ENCODE results near the gene LNX1. TPM values are rescaled to one million over a fixed set of nuclear protein-coding genes. Genes with fewer than 3 reads are reported as not detected.

Gene LNX1
- total and polyA plus RNA-seq, 2 of the 8 experiments (the other 6 are each of a cell fraction or from before 2014, with no cell fraction given), result 2.7 to 3.8 TPM

DNA sequence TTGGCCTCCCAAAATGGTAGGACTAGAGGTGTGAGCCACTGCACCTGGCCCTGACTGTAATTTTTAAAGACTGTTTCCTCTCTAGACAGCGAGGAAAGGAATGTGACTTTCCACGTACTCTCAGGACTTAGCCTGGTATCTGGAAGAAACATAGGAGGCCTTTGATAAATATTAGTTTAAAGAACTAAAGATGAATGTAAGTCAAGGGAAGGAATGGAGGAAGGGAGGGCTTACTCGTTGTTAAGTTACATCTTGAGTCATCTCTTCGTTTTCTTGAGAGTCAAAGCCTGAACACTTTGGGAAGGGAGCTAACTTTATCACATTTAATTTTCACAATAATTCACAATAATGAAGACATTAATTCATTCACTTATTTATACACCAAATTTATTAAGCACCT, 7.2 kb upstream of the LNX1 start:
- Histone ChIP-seq H3K18ac (ENCODE audit: extremely low read depth, low read length) (no peak overlapping the region), H4K5ac (ENCODE audit: insufficient read length, low read depth, low read length) (no peak overlapping the region), H3K9ac (replicated peaks in 1 of 4; ENCODE audit: extremely low read depth in 1 of 4, low read depth in 3 of 4, low read length in 3 of 4) (no peak overlapping the region), H2BK5ac (ENCODE audit: low read depth, low read length) (no peak overlapping the region), H3K4me1 (replicated peaks in 1 of 4; ENCODE audit: control insufficient read depth in 3 of 4, insufficient read depth in 4 of 4, low read length in 3 of 4) (peaks cover 0 to 11% (median 8%) of the 10 kb centered on the region in 4 experiments; a peak in 6 of 7 replicates), H4K8ac (ENCODE audit: extremely low read depth, insufficient read depth, low read length) (no peak overlapping the region), H2BK120ac (replicated peaks; ENCODE audit: low read depth, low read length) (no peak overlapping the region), H2BK12ac (ENCODE audit: low read depth, low read length) (no peak overlapping the region), H3K56ac (replicated peaks; ENCODE audit: insufficient read length, low read depth, low read length) (no peak overlapping the region), H3K4me2 (ENCODE audit: insufficient read depth in 1 of 2, low read depth in 2 of 2, low read length in 2 of 2) (no peak overlapping the region), H4K20me1 (replicated peaks in 1 of 2; ENCODE audit: control insufficient read depth in 1 of 2, insufficient read depth in 2 of 2, low read length in 2 of 2) (no peaks in the 10 kb centered on the region), H3K36me3 (ENCODE audit: control insufficient read depth in 2 of 4, insufficient read depth in 4 of 4, low read length in 3 of 4) (no peaks in the 10 kb centered on the region), H3K4me3 (ENCODE audit: extremely low read depth in 1 of 4, insufficient read depth in 2 of 4, low read depth in 3 of 4, low read length in 4 of 4) (no peak overlapping the region), H3K4ac (replicated peaks; ENCODE audit: insufficient read length, low read depth, low read length) (no peak overlapping the region), H3K23me2 (ENCODE audit: low read depth, low read length) (no peaks in the 10 kb centered on the region), H3K27me3 (replicated peaks in 1 of 4; ENCODE audit: control insufficient read depth in 3 of 4, extremely low read depth in 1 of 4, insufficient read depth in 3 of 4, low read length in 3 of 4) (no peaks in the 10 kb centered on the region), H2AK5ac (ENCODE audit: low read depth, low read length) (no peak overlapping the region), H3K79me1 (ENCODE audit: low read depth, low read length) (no peaks in the 10 kb centered on the region), H3K79me2 (ENCODE audit: control insufficient read depth in 1 of 2, insufficient read depth in 2 of 2, low read length in 2 of 2) (no peaks in the 10 kb centered on the region), H3K23ac (ENCODE audit: insufficient read length) (no peak overlapping the region), H2AFZ (ENCODE audit: low read length) (no peak overlapping the region), H3K14ac (ENCODE audit: insufficient read length) (no peak overlapping the region), H3K9me3 (ENCODE audit: insufficient read depth in 2 of 2, low read depth in 1 of 2, low read length in 1 of 2) (no peaks in the 10 kb centered on the region), H2BK15ac (ENCODE audit: low read length) (no peak overlapping the region), H2BK20ac (ENCODE audit: low read length) (no peak overlapping the region), H3K27ac (ENCODE audit: low read depth, low read length) (no peak overlapping the region), H4K91ac (replicated peaks; ENCODE audit: insufficient read length, low read length) (no peak overlapping the region)
- 89% methylated on average over 4 of the region's 4 CpGs; no CpG with 5 or more reads in 1 of the 2 experiments for WGBS, 2 experiments (ENCODE audit: extremely low coverage in 1 of 2, insufficient coverage in 1 of 2, insufficient read length in 1 of 2, insufficient replicate concordance in 2 of 2, low coverage in 1 of 2, low lambda C conversion rate in 2 of 2, missing lambda C conversion rate in 1 of 2)
- CTCF ChIA-PET (ENCODE audit: partially characterized antibody), result no interaction called here
- POLR2A ChIA-PET (ENCODE audit: partially characterized antibody), result no interaction called here
- no peak for DNase-seq (ENCODE audit: low read depth in 1 of 2, low spot score in 2 of 2)
- FAIRE-seq, result no peak
- TF ChIP-seq RAD21 (IDR thresholded peaks at IDR 0.05 in 1 of 2, conservative IDR thresholded peaks at IDR 0.05 in 1 of 2; ENCODE audit: low read depth in 2 of 2, low read length in 2 of 2) (no peak), CEBPB (IDR thresholded peaks at IDR 0.05; ENCODE audit: low read depth, low read length) (no peak), CTCF (IDR thresholded peaks at IDR 0.05; ENCODE audit: control extremely low read depth in 1 of 3, insufficient read depth in 1 of 3, low read depth in 1 of 3, low read length in 3 of 3) (no peak), SP1 (IDR thresholded peaks at IDR 0.05; ENCODE audit: low read depth, low read length) (no peak), KDM5A (IDR thresholded peaks at IDR 0.05; ENCODE audit: low read length) (no peak), SIN3A (conservative IDR thresholded peaks at IDR 0.05 in 1 of 2, IDR thresholded peaks at IDR 0.05 in 1 of 2; ENCODE audit: low read depth in 1 of 2, low read length in 2 of 2) (no peak), SP4 (IDR thresholded peaks at IDR 0.05; ENCODE audit: low read length) (no peak), SP2 (IDR thresholded peaks at IDR 0.05; ENCODE audit: low read length) (no peak), CBX5 (IDR thresholded peaks at IDR 0.05; ENCODE audit: low read depth, low read length) (no peak), RBBP5 (IDR thresholded peaks at IDR 0.05; ENCODE audit: borderline replicate concordance, low read depth, low read length) (no peak)
- TF ChIP-seq, protein P1, sequence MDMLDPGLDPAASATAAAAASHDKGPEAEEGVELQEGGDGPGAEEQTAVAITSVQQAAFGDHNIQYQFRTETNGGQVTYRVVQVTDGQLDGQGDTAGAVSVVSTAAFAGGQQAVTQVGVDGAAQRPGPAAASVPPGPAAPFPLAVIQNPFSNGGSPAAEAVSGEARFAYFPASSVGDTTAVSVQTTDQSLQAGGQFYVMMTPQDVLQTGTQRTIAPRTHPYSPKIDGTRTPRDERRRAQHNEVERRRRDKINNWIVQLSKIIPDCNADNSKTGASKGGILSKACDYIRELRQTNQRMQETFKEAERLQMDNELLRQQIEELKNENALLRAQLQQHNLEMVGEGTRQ (IDR thresholded peaks at IDR 0.05; ENCODE audit: low read length), result no peak

All from H1 (cell line).